HG03571 (cell line): Measurements from ENCODE around the gene CACNA1E.

Experiments
- ATAC-seq: cut with Tn5 transposase; IDR thresholded peaks from one replicate; pipeline ENCODE4 v1.9.1; 2021; ENCODE audit not compliant: unreplicated experiment

CACNA1E gene

GRCh38 chr1:181483285-181484195 lies at the start of gene CACNA1E:
Gene CACNA1E (plus strand): TSS chr1:181483517. CDS start chr1:181483745, 228 bp downstream.
- ATAC-seq, result no peak

- ATAC-seq, result no peak
Observed at GRCh38 chr1:181433931-181434330, 49.4 kb upstream of the CACNA1E start.

GRCh38 chr1:181438013-181438412 lies 45.3 kb upstream of the CACNA1E start:
- no peak for ATAC-seq

GRCh38 chr1:181440510-181440909 lies 42.8 kb upstream of the CACNA1E start:
- no peak for ATAC-seq

GRCh38 chr1:181442181-181442525 lies 41.2 kb upstream of the CACNA1E start:
- ATAC-seq, result no peak

- no peak for ATAC-seq
Observed at GRCh38 chr1:181443231-181443853, 40.0 kb upstream of the CACNA1E start.

GRCh38 chr1:181445436-181445835 lies 37.9 kb upstream of the CACNA1E start:
- no peak for ATAC-seq

GRCh38 chr1:181448461-181448860 lies 34.9 kb upstream of the CACNA1E start:
- ATAC-seq, result no peak

GRCh38 chr1:181451661-181452230 lies 31.6 kb upstream of the CACNA1E start:
- no peak for ATAC-seq

GRCh38 chr1:181452746-181453145 lies 30.6 kb upstream of the CACNA1E start:
- no peak for ATAC-seq

GRCh38 chr1:181453541-181454201 lies 29.6 kb upstream of the CACNA1E start:
- no peak for ATAC-seq

GRCh38 chr1:181456551-181456950 lies 26.8 kb upstream of the CACNA1E start:
- no peak for ATAC-seq

- no peak for ATAC-seq
Observed at GRCh38 chr1:181458419-181458818, 24.9 kb upstream of the CACNA1E start.

- ATAC-seq, result no peak
Observed at GRCh38 chr1:181459067-181459466, 24.2 kb upstream of the CACNA1E start.

- no peak for ATAC-seq
Observed at GRCh38 chr1:181469829-181470228, 13.5 kb upstream of the CACNA1E start.

GRCh38 chr1:181475580-181475979 lies 7.7 kb upstream of the CACNA1E start:
- ATAC-seq, result no peak

GRCh38 chr1:181476581-181476980 lies 6.7 kb upstream of the CACNA1E start:
- ATAC-seq, result no peak

- no peak for ATAC-seq
Observed at GRCh38 chr1:181478306-181478705, 5.0 kb upstream of the CACNA1E start.

GRCh38 chr1:181479137-181479745 lies 4.1 kb upstream of the CACNA1E start:
- no peak for ATAC-seq

GRCh38 chr1:181482001-181482430 lies 1.3 kb upstream of the CACNA1E start:
- no peak for ATAC-seq
